OCI-LY7 (cell line): ENCODE data around the gene PCGF3. TPM values are rescaled to one million over a fixed set of nuclear protein-coding genes. Genes with fewer than 3 reads are reported as not detected.

ENCODE experiments used
- BruUV-seq: library from RNA; stranded (reverse); fragments of 400-500 nt; replicated peaks from 2 replicates; lab custom pipeline; 2021; lab: Mats Ljungman, UMichigan
- CTCF ChIA-PET: fragments of 300-600 bp; sonication (Branson Sonifier 250); formaldehyde crosslinking; loops from one replicate; lab custom pipeline; 2022; ENCODE audit warnings: antibody characterized with exemption; ENCODE audit not compliant: unreplicated experiment; lab: Charles Lee
- POLR2A ChIA-PET: fragments of 300-600 bp; sonication (Branson Sonifier 250); formaldehyde crosslinking; loops from one replicate; lab custom pipeline; 2022; ENCODE audit warnings: antibody characterized with exemption; lab: Charles Lee
- DNase-seq: peaks from one replicate; pipeline ENCODE4 v3.0.0-alpha.2; 2015; ENCODE audit warnings: low spot score
- H2AFZ ChIP-seq: fragments of 200-600 bp; sonication (generic), shearing (Covaris generic); 2 replicates; pipeline ENCODE4 v1.6.1; 2014; ENCODE audit warnings: mild to moderate bottlenecking, antibody characterized with exemption, low read length, moderate library complexity
- H3K27ac ChIP-seq: fragments of 200-600 bp; sonication (generic); 2 replicates; pipeline ENCODE4 v1.5.1; 2014; ENCODE audit warnings: mixed run types, low read depth, mild to moderate bottlenecking, moderate library complexity, low read length, inconsistent platforms; ENCODE audit not compliant: poor library complexity, severe bottlenecking
- H3K36me3 ChIP-seq: fragments of 200-600 bp; sonication (generic); 2 replicates; pipeline ENCODE4 v1.6.1; 2014; ENCODE audit warnings: mild to moderate bottlenecking, antibody characterized with exemption, low read length, moderate library complexity, mixed read lengths; ENCODE audit not compliant: insufficient read depth
- H3K4me1 ChIP-seq: fragments of 200-600 bp; sonication (generic); 2 replicates; pipeline ENCODE4 v1.5.1; 2014; ENCODE audit warnings: mild to moderate bottlenecking, low read length; ENCODE audit not compliant: insufficient read depth, poor library complexity, severe bottlenecking
- H3K4me2 ChIP-seq: fragments of 200-600 bp; sonication (generic); 2 replicates; pipeline ENCODE4 v1.6.1; 2014; ENCODE audit warnings: mild to moderate bottlenecking, low read length
- H3K4me3 ChIP-seq: fragments of 200-600 bp; sonication (generic); 2 replicates; pipeline ENCODE4 v1.5.1; 2014; ENCODE audit warnings: mild to moderate bottlenecking, low read depth, low read length; ENCODE audit not compliant: poor library complexity, severe bottlenecking
- H3K79me2 ChIP-seq: fragments of 200-600 bp; sonication (generic); 2 replicates; pipeline ENCODE4 v1.6.1; 2016; ENCODE audit warnings: low read depth, mild to moderate bottlenecking, low read length, moderate library complexity, mixed read lengths; ENCODE audit not compliant: insufficient read depth
- H3K9me2 ChIP-seq: fragments of 200-600 bp; sonication (generic); 2 replicates; pipeline ENCODE4 v1.6.1; 2016; ENCODE audit warnings: mild to moderate bottlenecking, low read length, mixed read lengths; ENCODE audit not compliant: insufficient read depth
- H3K9me3 ChIP-seq: fragments of 200-600 bp; sonication (generic); 2 replicates; pipeline ENCODE4 v1.6.1; 2014; ENCODE audit warnings: mild to moderate bottlenecking, mixed run types, low read length, mixed read lengths
- H4K20me1 ChIP-seq: fragments of 200-600 bp; sonication (generic); 2 replicates; pipeline ENCODE4 v1.6.1; 2014; ENCODE audit warnings: mild to moderate bottlenecking, antibody characterized with exemption, low read length, moderate library complexity, mixed read lengths; ENCODE audit not compliant: insufficient read depth
- EZH2phosphoT487 ChIP-seq: fragments of 200-600 bp; sonication (generic); IDR thresholded peaks from 2 replicates; pipeline ENCODE4 v1.6.1; 2018; ENCODE audit warnings: low read depth, borderline replicate concordance, mild to moderate bottlenecking, mixed run types, antibody characterized with exemption, low read length, moderate library complexity, mixed read lengths
- intact Hi-C: fragments of 100-400 bp; cut with micrococcal nuclease; formaldehyde crosslinking; loops from one replicate; pipeline ENCODE4 v1.10.0; 2022; ENCODE audit not compliant: unreplicated experiment
- total RNA-seq, 2 experiments: library from RNA; depleted of rRNA in 1 of 2; stranded (reverse); fragments of >200 nt in 1 of 2; shearing (Covaris generic) in 1 of 2; gene quantifications; 2 replicates each; pipeline ENCODE4 v1.2.3, GENCODE V29; 2014 to 2022
- TF ChIP-seq, protein P1 (sequence below): fragments of 200-600 bp; sonication (generic); conservative IDR thresholded peaks from 2 replicates; pipeline ENCODE4 v1.5.1; 2014; ENCODE audit warnings: mild to moderate bottlenecking, antibody characterized with exemption, low read length, moderate library complexity, mixed read lengths

The PCGF3 gene
- total RNA-seq, 2 experiments from 2014 or later: 33.8 to 50.2 TPM

DNA sequence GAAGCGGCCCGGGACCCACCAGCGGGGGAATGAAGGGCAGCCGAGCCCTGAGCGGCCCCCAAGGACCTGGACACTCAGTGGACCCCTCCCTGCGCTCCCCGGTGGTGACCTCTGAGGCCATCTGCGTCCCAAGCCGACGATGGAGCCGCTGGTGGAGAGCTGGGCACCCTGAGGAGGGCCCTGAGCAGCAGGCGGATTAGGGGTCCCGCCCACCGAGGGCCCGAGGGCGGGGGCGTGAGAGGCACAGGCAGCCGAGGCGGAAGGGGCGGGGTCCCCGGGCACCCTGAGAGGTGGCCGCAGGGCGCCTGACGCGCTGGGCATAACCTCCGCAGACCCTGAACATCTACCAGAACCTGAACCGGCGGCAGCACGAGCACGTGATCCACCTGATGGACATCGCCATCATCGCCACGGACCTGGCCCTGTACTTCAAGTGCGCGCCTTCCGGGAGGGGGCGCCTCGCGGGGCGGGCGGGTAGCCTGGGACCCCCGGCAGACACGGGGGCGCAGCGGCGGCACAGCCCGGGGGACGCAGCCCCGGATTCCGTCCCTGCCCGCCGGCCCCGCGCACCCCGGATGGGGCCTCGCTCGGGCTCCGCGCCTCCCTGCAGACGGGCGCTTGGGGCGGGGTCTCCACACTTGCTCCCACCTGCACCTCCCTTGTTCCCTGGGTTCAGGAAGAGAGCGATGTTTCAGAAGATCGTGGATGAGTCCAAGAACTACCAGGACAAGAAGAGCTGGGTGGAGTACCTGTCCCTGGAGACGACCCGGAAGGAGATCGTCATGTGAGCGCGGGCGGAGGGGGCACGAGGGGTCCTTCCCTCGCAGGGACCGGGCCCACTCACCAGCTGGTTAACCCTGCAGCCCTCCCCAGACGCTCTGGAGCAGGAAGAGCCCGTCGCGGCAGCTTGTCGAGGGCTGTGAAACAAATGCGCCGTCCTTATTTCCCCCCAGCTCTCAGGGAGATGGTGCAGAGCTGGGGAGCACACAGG lies 41.9 kb upstream of the PCGF3 start:
- H3K9me3 ChIP-seq: no peaks in the 10 kb centered on the region
- ChIA-PET POLR2A (no interaction called here), CTCF (no interaction called here)
- no peak overlapping the region for H3K4me3 ChIP-seq
- H3K4me2 ChIP-seq: peak overlapping the region; percentile 17; the same call in 1 of the 2 replicates
- no peaks in the 10 kb centered on the region for H3K4me1 ChIP-seq
- no peaks in the 10 kb centered on the region for H3K36me3 ChIP-seq
- BruUV-seq: no TSS peak
- intact Hi-C loops: no loop called here
- H3K27ac ChIP-seq: no peak overlapping the region
- H4K20me1 ChIP-seq: no peaks in the 10 kb centered on the region
- H3K79me2 ChIP-seq: no peaks in the 10 kb centered on the region
- no peak for DNase-seq
- H3K9me2 ChIP-seq: no peaks in the 10 kb centered on the region
- no peak for TF ChIP-seq EZH2phosphoT487
- TF ChIP-seq, protein P1, sequence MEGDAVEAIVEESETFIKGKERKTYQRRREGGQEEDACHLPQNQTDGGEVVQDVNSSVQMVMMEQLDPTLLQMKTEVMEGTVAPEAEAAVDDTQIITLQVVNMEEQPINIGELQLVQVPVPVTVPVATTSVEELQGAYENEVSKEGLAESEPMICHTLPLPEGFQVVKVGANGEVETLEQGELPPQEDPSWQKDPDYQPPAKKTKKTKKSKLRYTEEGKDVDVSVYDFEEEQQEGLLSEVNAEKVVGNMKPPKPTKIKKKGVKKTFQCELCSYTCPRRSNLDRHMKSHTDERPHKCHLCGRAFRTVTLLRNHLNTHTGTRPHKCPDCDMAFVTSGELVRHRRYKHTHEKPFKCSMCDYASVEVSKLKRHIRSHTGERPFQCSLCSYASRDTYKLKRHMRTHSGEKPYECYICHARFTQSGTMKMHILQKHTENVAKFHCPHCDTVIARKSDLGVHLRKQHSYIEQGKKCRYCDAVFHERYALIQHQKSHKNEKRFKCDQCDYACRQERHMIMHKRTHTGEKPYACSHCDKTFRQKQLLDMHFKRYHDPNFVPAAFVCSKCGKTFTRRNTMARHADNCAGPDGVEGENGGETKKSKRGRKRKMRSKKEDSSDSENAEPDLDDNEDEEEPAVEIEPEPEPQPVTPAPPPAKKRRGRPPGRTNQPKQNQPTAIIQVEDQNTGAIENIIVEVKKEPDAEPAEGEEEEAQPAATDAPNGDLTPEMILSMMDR: no peak
- no peak overlapping the region for H2AFZ ChIP-seq

DNA sequence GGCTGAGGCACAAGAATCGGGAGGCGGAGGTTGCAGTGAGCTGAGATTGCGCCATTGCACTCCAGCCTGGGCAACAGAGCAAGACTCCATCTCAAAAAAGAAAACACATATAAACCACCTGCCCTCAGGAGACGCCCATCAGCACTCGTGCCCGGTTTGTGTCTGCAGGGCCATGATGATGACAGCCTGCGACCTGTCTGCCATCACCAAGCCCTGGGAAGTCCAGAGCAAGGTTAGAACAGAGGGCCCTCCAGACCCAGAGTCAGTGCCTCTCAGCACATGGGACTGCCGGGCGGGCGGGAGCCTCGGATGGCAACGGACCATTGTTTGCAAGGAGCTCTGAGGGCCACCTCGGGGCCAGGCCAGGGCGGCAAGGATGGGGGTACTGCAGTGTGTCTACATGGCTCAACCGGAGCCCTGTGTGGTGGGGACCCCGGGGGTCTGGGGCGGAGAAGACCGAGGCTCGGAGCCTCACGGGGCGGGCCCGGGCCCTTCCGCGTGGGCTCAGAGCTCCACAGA lies 40.9 kb upstream of the PCGF3 start:
- DNase-seq: no peak
- Histone ChIP-seq H3K9me2 (no peaks in the 10 kb centered on the region), H3K9me3 (no peaks in the 10 kb centered on the region), H3K4me1 (no peaks in the 10 kb centered on the region), H2AFZ (no peak overlapping the region), H3K79me2 (no peaks in the 10 kb centered on the region), H3K36me3 (0 out of 2 replicates have a peak, but pooled peaks cover 1% of the 10 kb centered on the region), H3K4me2 (no peak overlapping the region), H4K20me1 (no peaks in the 10 kb centered on the region), H3K4me3 (no peak overlapping the region), H3K27ac (no peak overlapping the region)
- CTCF ChIA-PET: no interaction called here
- no TSS peak for BruUV-seq
- intact Hi-C loops: no loop called here
- no peak for TF ChIP-seq EZH2phosphoT487
- TF ChIP-seq, protein P1: no peak
- POLR2A ChIA-PET: no interaction called here

DNA sequence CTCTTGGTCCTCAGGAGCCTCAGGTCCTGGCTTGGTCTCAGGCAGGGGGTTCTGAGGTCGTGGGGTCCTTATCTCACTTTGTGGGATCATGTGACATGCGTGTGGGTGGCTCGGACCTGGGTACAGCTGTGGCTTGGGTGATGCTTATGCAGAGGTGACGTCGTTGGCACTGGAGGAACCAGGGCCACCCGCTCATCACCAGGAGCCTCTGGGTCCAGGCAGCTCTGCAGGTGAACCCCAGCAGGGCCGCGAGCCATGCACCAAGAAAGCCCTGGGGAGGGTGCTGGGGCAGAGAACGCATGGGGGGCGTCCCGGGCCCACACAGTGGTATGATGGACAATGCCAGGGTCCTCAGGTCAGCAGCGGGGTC lies 40.3 kb upstream of the PCGF3 start:
- DNase-seq: no peak
- peaks cover 4% of the 10 kb centered on the region for H3K36me3 ChIP-seq
- no peaks in the 10 kb centered on the region for H3K9me2 ChIP-seq
- H3K4me2 ChIP-seq: no peak overlapping the region
- H4K20me1 ChIP-seq: no peaks in the 10 kb centered on the region
- no TSS peak for BruUV-seq
- intact Hi-C loops: no loop called here
- no peaks in the 10 kb centered on the region for H3K4me1 ChIP-seq
- TF ChIP-seq, protein P1: no peak
- TF ChIP-seq EZH2phosphoT487: no peak
- no peak overlapping the region for H3K4me3 ChIP-seq
- no peak overlapping the region for H2AFZ ChIP-seq
- no peaks in the 10 kb centered on the region for H3K9me3 ChIP-seq
- ChIA-PET POLR2A (no interaction called here), CTCF (no interaction called here)
- H3K27ac ChIP-seq: no peak overlapping the region
- no peaks in the 10 kb centered on the region for H3K79me2 ChIP-seq
